Activated CD8-positive, alpha-beta memory T cell treated with anti-CD3 and anti-CD28 coated beads, Interleukin-2, amount 10 ng/mL, durations not matched to agents 7 days and 5 days (primary cell): Measurements from ENCODE around the gene SPATA31E1. TPM values are rescaled to one million over a fixed set of nuclear protein-coding genes. Genes with fewer than 3 reads are reported as not detected.
"Not testable (repeated sequence)": the region's sequence is repeated elsewhere in the genome, so short reads cannot be mapped to it uniquely, and the experiment has no call there.

Source experiments
- ATAC-seq: fragments of 150-1000 bp; cut with Tn5 transposase; one replicate; pipeline ENCODE4 v1.10.0; 2021; ENCODE audit warnings: moderate library complexity
- CTCF ChIA-PET: fragments of 350-600 bp; sonication (Branson Sonifier 250); formaldehyde crosslinking; loops from one replicate; lab custom pipeline; 2021; ENCODE audit warnings: antibody characterized with exemption; lab: Charles Lee
- DNase-seq: peaks from one replicate; pipeline ENCODE4 v3.0.0-alpha.2; 2020
- H3K27ac Mint-ChIP-seq: one replicate; pipeline ENCODE4 v1.8.0; 2021; ENCODE audit warnings: mild to moderate bottlenecking, mixed read lengths
- H3K27me3 Mint-ChIP-seq: one replicate; pipeline ENCODE4 v1.8.0; 2021; ENCODE audit warnings: mixed read lengths
- H3K36me3 Mint-ChIP-seq: one replicate; pipeline ENCODE4 v1.8.0; 2021; ENCODE audit warnings: mild to moderate bottlenecking, mixed read lengths
- H3K4me1 Mint-ChIP-seq: one replicate; pipeline ENCODE4 v1.8.0; 2021; ENCODE audit warnings: mixed read lengths
- H3K4me3 Mint-ChIP-seq: one replicate; pipeline ENCODE4 v1.8.0; 2021; ENCODE audit warnings: mild to moderate bottlenecking, moderate library complexity, mixed read lengths
- H3K9me3 Mint-ChIP-seq: one replicate; pipeline ENCODE4 v1.8.0; 2022; ENCODE audit warnings: low read depth, mixed read lengths
- total RNA-seq, 2 experiments: library from RNA; stranded (reverse); gene quantifications; one replicate each; pipeline ENCODE4 v1.2.3, GENCODE V29; 2021

Gene SPATA31E1
- total RNA-seq: not detected

GRCh38 chr9:87882627-87883026 lies at the start of gene SPATA31E1:
Gene SPATA31E1 (plus strand): TSS chr9:87882877. CDS start chr9:87882892, 15 bp downstream.
- Mint-ChIP-seq H3K4me1 (no peaks in the 10 kb centered on the region), H3K27ac (no peak within 1 kb of the TSS), H3K36me3 (no peaks in the 10 kb centered on the region), H3K27me3 (no peaks in the 10 kb centered on the region), H3K9me3 (no peaks in the 10 kb centered on the region), H3K4me3 (no peak within 1 kb of the TSS)
- CTCF ChIA-PET: no interaction called here
- DNase-seq (no peak), ATAC-seq (no peak)

GRCh38 chr9:87834357-87834756 lies 48.3 kb upstream of the SPATA31E1 start:
- H3K9me3 Mint-ChIP-seq: no peaks in the 10 kb centered on the region
- H3K27ac Mint-ChIP-seq: no peak overlapping the region
- DNase-seq (no peak), ATAC-seq (no peak)
- no peak overlapping the region for H3K4me3 Mint-ChIP-seq
- no peaks in the 10 kb centered on the region for H3K36me3 Mint-ChIP-seq
- CTCF ChIA-PET: no interaction called here
- no peaks in the 10 kb centered on the region for H3K4me1 Mint-ChIP-seq
- peaks cover 9% of the 10 kb centered on the region for H3K27me3 Mint-ChIP-seq

GRCh38 chr9:87836536-87836935 lies 46.1 kb upstream of the SPATA31E1 start:
- H3K36me3 Mint-ChIP-seq: no peaks in the 10 kb centered on the region
- H3K27me3 Mint-ChIP-seq: peaks cover 1% of the 10 kb centered on the region
- no peaks in the 10 kb centered on the region for H3K9me3 Mint-ChIP-seq
- no peaks in the 10 kb centered on the region for H3K4me1 Mint-ChIP-seq
- DNase-seq (no peak), ATAC-seq (no peak)
- no peak overlapping the region for H3K4me3 Mint-ChIP-seq
- CTCF ChIA-PET: no interaction called here
- no peak overlapping the region for H3K27ac Mint-ChIP-seq

GRCh38 chr9:87836951-87837705 lies 45.5 kb upstream of the SPATA31E1 start:
- ATAC-seq (no peak), DNase-seq (no peak)
- Mint-ChIP-seq H3K27me3 (no peaks in the 10 kb centered on the region), H3K9me3 (no peaks in the 10 kb centered on the region), H3K27ac (no peak overlapping the region), H3K4me1 (no peaks in the 10 kb centered on the region), H3K36me3 (no peaks in the 10 kb centered on the region), H3K4me3 (no peak overlapping the region)
- CTCF ChIA-PET: no interaction called here

GRCh38 chr9:87840134-87840533 lies 42.5 kb upstream of the SPATA31E1 start:
- Mint-ChIP-seq H3K4me1 (no peaks in the 10 kb centered on the region), H3K36me3 (no peaks in the 10 kb centered on the region), H3K9me3 (no peaks in the 10 kb centered on the region), H3K27me3 (no peaks in the 10 kb centered on the region), H3K4me3 (no peak overlapping the region), H3K27ac (no peak overlapping the region)
- CTCF ChIA-PET: no interaction called here
- ATAC-seq (no peak), DNase-seq (no peak)

GRCh38 chr9:87842878-87843585 lies 39.6 kb upstream of the SPATA31E1 start:
- DNase-seq (no peak), ATAC-seq (no peak)
- Mint-ChIP-seq H3K27ac (no peak overlapping the region), H3K9me3 (no peaks in the 10 kb centered on the region), H3K4me3 (no peak overlapping the region), H3K4me1 (no peaks in the 10 kb centered on the region), H3K27me3 (peaks cover 3% of the 10 kb centered on the region), H3K36me3 (no peaks in the 10 kb centered on the region)
- CTCF ChIA-PET: no interaction called here

- Mint-ChIP-seq H3K27ac (no peak overlapping the region), H3K36me3 (no peaks in the 10 kb centered on the region), H3K4me1 (no peaks in the 10 kb centered on the region), H3K9me3 (no peaks in the 10 kb centered on the region), H3K4me3 (no peak overlapping the region), H3K27me3 (peaks cover 3% of the 10 kb centered on the region)
- DNase-seq (no peak), ATAC-seq (no peak)
- CTCF ChIA-PET: no interaction called here
Measured at GRCh38 chr9:87844506-87844905, 38.2 kb upstream of the SPATA31E1 start.

- H3K4me3 Mint-ChIP-seq, H3K36me3 Mint-ChIP-seq, H3K4me1 Mint-ChIP-seq, DNase-seq, H3K9me3 Mint-ChIP-seq, H3K27ac Mint-ChIP-seq, CTCF ChIA-PET, ATAC-seq, H3K27me3 Mint-ChIP-seq: not testable (repeated sequence)
Measured at GRCh38 chr9:87847817-87848216, 34.9 kb upstream of the SPATA31E1 start.

- Mint-ChIP-seq H3K4me1 (no peaks in the 10 kb centered on the region), H3K9me3 (no peaks in the 10 kb centered on the region), H3K27ac (no peak overlapping the region), H3K27me3 (peaks cover 3% of the 10 kb centered on the region), H3K36me3 (no peaks in the 10 kb centered on the region), H3K4me3 (no peak overlapping the region)
- ATAC-seq: no peak
- CTCF ChIA-PET: no interaction called here
- DNase-seq: no peak
Measured at GRCh38 chr9:87849144-87849758, 33.4 kb upstream of the SPATA31E1 start.

GRCh38 chr9:87850391-87850790 lies 32.3 kb upstream of the SPATA31E1 start:
- ATAC-seq (no peak), DNase-seq (no peak)
- Mint-ChIP-seq H3K36me3 (no peaks in the 10 kb centered on the region), H3K4me3 (no peak overlapping the region), H3K9me3 (no peaks in the 10 kb centered on the region), H3K27ac (no peak overlapping the region), H3K27me3 (peaks cover 3% of the 10 kb centered on the region), H3K4me1 (no peaks in the 10 kb centered on the region)
- CTCF ChIA-PET: no interaction called here

GRCh38 chr9:87851186-87851585 lies 31.5 kb upstream of the SPATA31E1 start:
- H3K27ac Mint-ChIP-seq, H3K4me1 Mint-ChIP-seq: not testable (repeated sequence)

GRCh38 chr9:87853302-87853701 lies 29.4 kb upstream of the SPATA31E1 start:
- CTCF ChIA-PET: no interaction called here
- H3K36me3 Mint-ChIP-seq: no peaks in the 10 kb centered on the region
- H3K27ac Mint-ChIP-seq: no peak overlapping the region
- no peaks in the 10 kb centered on the region for H3K27me3 Mint-ChIP-seq
- H3K4me1 Mint-ChIP-seq: no peaks in the 10 kb centered on the region
- H3K9me3 Mint-ChIP-seq: no peaks in the 10 kb centered on the region
- H3K4me3 Mint-ChIP-seq: no peak overlapping the region
- ATAC-seq (no peak), DNase-seq (no peak)

More at GRCh38 chr9:87851186-87851585, 31.5 kb upstream of the SPATA31E1 start:
- H3K4me3 Mint-ChIP-seq, ATAC-seq, DNase-seq, CTCF ChIA-PET, H3K27me3 Mint-ChIP-seq, H3K9me3 Mint-ChIP-seq, H3K36me3 Mint-ChIP-seq: not testable (repeated sequence)

- CTCF ChIA-PET: no interaction called here
- Mint-ChIP-seq H3K4me3 (no peak overlapping the region), H3K36me3 (no peaks in the 10 kb centered on the region), H3K27ac (no peak overlapping the region), H3K9me3 (no peaks in the 10 kb centered on the region), H3K27me3 (no peaks in the 10 kb centered on the region), H3K4me1 (no peaks in the 10 kb centered on the region)
- DNase-seq (no peak), ATAC-seq (no peak)
Measured at GRCh38 chr9:87853876-87854579, 28.6 kb upstream of the SPATA31E1 start.
